NCI-H1417 (cell line): Measurements from ENCODE around the gene NME9.
A peak's percentile ranks its signal among the peaks of the same experiment; 100 is the strongest.

Source experiments
- DNase-seq, 3 experiments: peaks; one replicate each; lab custom pipeline; 2025; lab: John Stamatoyannopoulos, UW

The NME9 gene

DNA sequence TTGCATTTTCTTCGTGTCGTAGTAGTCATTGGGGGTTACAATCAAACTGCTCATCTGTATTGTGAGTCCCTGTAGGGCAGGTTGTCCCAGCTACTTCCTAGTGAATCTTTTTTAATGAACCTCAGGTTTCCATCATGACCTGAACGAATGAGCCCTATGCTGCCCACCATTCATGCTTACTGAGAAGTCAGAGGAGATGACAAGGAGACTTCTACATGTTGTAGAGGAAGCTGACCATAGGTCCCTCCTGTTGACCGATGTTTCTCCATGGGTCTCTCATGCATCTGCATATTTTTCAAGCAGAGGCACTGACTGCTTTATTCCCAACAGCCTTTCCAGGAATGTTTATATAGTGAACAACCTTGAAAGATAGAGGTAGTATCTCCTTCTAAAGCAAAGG lies 5.0 kb upstream of the NME9 start:
- DNase-seq = no peak

DNA sequence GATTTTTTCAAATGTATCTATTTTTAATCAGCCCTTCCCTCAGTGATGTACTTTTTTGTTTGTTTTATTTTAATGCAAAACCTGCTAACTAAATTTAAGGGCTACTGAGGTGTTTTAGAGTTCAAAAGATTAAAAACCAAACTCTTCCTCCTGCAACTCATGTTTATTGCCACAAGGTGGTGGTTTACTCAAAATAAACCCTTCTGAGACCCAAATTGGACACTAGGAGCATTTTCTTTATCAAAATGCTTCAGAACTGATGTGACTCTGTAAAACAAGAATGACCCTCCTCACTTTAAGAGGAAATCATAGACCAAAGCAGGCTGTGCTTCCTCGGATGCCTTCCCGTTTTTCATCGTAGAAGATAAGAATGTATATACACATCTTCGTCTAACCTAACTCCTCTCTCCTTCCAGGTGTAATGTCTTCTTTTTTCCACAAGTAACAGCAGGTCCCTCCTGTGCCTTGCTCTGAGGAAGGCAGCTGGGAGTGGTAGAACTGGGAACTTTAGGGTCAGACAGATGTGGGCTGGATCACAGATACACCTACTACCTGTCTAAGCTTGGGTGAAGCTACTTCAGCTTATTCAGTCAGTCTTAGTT lies 2.9 kb upstream of the NME9 start:
- peak in 1 of 3 experiments; percentile 36 for DNase-seq

DNA sequence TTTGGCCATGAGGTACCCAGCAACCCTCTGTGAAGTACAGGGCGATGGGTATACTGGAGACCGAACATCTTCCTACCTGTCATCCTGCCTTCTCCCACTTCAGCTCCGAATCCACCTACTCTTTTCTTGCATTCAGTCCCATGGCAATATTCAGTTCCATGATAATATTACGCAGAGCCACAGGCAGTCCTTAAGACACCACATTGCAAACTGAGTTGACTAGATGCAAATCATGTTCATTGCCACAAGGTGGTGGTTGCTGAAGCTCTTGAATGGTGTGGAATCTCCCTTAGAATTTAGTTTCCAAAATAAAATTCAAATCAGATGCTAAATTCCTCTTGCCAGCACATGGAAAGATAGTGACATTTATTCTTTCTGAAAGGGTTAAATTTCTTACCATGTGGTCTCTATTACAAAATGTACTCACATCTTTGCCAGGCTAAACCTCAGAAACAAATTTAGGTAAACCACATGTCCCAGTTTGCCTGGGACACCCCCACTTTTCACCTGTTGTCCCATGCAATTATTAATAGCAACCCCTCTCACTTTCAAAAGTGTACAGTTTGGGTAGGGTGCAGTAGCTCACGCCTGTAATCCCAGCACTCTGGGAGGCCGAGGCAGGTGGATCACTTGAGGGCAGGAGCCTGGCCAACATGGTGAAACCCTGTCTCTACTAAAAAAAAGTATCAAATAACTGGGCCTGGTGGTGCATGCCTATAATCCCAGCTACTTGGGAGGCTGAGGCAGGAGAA lies 1.7 kb upstream of the NME9 start:
- peak in 1 of 3 experiments; percentile 4 for DNase-seq

DNA sequence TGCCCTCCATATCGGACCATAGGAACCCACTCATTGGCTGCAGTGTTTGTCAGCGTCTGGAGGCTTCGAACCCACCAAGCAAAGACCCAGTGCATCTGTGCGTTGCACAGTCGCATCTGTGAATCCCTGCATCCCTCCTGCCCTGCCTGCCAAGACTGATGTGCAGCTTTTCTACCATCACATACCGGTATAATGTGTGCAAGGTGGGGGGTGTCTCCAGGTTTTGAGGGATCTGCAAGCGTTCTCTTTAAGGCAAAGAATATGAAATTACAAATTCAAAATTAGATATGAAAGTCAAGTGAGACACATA lies 288 bp upstream of the NME9 start:
- DNase-seq = no peak

DNA sequence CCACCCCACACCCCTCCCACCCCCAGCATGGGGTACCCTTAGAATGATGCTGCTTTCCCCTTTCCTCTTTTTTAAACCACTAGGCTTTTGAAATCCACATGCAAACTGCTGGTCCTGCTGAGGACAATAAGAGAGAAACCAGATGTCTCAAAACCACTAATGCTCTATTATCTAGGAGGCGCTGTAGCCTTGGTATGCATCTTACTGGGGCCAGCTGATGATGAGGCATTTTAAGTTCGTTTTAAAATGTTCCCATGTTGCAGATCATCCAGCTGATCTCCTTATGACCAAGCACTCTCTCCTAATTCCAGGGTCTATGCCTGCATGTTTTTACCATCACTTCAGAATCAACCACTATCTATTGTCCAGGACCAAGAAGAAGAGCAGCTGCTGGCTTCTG lies 1.3 kb downstream of the NME9 start:
- no peak for DNase-seq

DNA sequence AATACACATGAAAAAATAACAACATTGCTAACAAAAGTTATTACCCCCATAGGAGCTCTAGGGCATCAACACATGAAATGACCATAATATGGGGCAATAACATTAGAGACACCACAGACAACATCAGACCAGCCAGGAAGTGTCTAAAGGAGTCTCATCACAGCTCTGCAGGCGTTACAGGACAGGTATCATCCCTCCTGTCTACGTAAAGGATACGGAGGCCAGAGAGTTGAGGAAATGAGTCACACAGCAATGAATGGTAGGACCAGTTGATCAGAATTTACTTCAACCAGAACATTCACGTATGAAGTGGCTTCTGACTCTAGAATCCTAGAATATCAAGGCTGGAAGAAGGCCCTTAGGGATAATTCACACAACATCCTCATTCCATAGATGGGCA lies 1.8 kb downstream of the NME9 start:
- no peak for DNase-seq

DNA sequence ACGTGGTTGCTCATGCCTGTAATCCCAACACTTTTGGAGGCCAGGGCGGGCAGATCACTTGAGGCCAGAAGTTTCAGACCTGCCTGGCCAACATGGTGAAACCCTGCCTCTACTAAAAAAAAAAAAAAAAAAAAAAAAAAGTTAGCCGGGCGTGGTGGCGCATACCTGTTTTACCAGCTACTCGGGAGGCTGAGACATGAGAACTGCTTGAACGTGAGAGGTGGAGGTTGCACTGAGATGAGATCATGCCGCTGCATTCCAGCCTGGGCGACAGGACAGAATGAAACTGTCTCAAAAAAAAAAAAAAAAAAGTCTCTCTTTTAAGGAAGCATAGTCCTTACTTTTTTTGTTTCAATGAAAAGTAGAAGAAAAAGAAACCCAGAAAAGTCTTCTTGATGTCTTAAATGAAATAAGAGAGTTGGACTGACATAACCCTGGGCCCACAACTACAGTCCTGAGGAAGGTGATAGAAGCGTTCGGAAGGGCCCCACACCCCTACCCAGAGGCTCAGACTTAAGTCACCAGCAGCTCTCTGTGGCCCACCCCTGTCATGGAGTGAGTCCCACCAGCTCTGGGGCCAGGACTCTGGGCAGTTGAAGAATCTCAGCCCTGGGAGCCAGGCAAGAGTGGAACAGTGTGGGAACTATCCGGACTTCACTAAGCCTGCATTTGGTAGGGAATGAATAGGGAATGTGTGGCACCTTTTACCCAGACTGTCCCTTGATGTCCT lies 2.6 kb downstream of the NME9 start:
- DNase-seq = no peak

DNA sequence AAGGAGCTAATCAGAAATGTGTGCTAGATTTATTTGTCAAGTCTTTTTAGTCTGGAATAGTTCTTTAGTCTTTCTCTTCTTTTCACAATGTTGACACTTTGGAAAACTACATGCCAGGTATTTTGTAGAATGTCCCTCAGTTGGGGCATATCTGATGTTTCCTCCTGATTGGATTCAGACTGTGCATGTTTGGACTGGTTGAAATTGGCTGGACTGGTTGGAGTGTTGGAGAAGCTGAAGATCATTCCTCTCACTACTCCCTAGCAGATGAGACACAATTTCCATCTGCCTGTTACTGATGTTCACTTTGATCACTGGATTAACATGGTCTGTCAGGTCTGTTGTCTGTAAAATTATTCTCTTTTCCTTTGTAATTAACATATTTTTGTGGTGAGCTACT lies 3.7 kb downstream of the NME9 start:
- no peak for DNase-seq

DNA sequence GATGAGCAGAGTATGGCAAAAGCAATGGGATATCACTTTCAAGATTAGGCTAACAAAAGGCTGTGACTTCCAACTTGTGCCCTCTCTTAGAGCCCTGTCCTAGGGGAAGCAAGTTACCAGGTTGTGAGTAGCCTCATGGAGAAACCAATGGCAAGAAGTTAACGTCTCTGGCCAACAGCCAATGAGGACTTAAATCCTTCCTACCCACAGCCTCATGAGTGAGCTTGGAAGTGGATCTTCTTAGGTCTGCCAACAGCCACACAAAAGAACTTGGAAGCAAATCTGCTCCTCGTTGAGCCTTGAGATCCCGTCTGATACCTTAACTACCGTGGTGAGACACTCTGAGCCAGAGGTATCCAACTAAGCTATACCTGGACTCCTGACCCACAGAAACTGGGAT lies 5.7 kb downstream of the NME9 start:
- no peak for DNase-seq

DNA sequence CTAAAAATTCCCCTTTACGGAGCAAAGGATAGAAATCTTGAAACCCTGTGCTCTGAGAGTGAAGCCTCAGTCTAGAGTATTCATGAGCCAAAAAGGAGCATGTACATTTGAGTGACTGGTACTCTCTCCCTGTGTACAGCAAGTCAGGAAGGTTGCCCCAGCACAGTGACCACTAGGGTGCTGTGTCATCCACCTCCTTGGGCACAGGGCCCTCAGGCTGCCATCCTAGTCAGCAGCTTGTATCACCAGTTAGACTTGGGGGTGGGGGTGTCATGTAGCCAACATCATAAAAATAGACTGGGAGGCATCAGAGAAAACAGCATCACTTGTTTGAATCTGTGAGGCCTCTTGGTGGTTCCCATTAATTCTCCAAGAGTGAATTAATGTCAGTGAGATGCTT lies 12.0 kb downstream of the NME9 start:
- no peak for DNase-seq

DNA sequence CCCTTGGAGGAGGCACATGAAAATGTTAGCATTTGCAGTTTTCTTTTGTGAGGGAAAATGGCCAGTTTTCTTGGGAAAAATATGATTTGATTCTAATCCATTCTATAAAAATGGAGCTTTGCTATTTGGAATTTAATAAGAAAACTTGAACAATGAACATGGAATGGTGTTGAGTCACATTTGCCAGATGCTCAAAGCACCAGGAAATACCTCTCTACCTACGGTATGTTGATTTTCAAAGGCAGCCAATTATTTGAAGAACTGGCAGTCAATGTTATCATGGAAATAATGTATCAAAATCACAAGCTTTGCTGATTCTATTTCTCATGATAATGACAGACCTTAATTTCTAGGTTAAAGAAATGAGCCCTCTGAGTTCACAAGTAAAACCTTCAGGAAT lies 14.9 kb downstream of the NME9 start:
- no peak for DNase-seq

DNA sequence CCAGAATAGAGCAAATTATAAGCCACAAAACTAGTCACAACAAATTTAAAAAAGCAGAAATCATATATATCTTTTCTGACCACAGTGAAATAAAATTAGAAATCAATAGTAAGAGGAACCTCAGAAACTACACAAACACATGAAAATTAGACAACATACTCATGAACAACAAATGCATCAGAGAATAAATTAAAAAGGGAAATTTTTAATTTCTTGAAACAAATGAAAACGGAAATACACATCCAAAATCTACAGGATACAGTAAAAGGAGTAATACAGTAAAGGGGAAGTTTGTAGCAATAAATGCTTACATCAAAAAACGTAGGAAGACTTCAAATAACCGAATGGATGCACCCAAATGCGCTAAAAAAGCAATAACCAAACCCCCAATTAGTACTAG lies 19.2 kb downstream of the NME9 start:
- DNase-seq = no peak

DNA sequence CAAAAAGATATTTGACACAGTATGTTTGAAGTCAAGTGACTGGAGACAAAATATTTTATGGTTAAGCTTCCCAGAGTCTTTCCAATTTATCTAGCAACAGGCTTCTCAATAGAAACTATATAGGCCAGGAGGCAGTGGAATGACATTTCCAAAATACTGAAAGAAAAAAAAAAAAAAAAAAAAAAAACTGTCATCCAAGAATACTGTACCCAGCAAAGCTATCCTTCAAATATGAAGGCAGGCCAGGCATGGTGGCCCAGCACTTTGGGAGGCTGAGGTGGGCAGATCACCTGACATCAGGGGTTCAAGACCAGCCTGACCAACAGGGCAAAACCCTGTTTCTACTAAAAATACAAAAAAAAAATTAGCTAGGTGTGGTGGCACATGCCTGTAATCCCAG lies 20.9 kb downstream of the NME9 start:
- no peak for DNase-seq

DNA sequence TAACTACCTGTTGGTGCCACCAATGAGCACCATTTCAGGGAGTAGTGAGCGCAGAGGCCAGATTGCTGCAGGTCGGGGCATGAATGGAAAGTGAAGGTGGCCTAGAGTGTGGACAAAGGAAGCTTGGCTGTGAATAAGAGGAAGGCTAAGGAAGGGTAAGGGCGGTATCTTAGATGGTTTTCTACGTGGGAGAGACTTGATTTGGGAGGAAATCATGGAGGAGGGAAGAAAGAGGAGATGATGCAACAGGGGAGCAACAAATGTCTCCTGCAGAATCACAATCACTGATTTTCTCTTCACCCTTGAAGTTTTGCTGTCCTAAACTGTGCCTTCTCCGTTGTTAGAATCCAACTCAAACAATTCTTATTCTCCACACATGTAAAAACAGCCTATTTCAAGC lies 21.8 kb downstream of the NME9 start:
- no peak for DNase-seq

DNA sequence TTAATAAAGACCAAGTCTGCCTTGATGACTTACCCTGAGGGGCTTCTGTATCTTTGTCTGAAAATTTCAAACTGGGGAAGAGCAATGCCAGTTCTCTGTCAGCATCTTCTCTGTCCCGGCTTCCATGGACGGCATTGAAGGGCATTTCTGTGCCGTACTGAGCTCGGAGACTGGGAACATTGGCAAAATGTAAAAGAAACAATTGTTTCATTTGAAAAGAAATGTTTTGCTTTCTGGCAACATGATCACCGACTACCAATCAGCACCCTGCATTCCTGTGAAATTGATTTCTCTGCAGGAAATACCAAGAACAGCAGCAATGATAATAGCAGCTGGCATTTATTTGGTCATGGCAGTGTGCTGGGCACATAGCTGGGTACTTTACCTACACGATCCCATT lies 26.2 kb downstream of the NME9 start:
- DNase-seq = no peak

DNA sequence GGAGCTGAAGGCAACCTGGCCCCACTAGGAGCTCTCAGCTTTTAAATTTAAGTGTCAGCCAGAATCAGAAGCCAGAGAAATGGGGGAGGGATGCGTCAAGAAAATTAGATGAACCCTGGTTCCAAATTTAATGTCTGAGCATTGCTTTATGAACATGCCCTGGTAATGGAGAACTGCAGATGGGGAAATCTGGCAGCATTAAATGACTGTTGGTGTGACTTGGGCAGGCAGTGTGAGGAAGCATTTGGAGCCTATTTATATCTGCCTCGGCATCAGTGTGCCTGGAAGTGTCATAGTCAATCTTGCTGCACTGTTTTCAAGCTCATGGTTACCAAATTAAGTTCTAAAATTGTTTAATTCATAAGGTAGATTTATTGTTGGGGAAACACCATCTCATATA lies 29.0 kb downstream of the NME9 start:
- no peak for DNase-seq

DNA sequence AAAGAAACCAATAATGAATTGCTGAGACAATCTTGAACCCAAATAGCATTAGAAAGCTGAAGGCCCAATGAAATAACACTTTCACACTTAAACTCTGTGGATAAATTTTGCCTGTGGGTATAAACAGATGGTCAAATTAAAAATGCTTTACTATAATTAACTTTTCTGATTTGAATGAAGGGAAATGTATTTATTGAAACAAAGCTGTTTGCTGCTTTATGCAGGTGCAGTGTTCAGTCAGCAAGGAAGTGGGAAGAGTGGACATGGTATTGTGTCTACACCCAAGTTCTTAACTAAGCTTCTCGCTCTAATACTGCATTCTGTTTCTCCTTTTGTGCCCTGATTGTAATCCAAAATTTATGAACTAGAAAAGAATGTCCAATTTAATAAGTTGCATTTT lies 31.8 kb downstream of the NME9 start:
- no peak for DNase-seq

DNA sequence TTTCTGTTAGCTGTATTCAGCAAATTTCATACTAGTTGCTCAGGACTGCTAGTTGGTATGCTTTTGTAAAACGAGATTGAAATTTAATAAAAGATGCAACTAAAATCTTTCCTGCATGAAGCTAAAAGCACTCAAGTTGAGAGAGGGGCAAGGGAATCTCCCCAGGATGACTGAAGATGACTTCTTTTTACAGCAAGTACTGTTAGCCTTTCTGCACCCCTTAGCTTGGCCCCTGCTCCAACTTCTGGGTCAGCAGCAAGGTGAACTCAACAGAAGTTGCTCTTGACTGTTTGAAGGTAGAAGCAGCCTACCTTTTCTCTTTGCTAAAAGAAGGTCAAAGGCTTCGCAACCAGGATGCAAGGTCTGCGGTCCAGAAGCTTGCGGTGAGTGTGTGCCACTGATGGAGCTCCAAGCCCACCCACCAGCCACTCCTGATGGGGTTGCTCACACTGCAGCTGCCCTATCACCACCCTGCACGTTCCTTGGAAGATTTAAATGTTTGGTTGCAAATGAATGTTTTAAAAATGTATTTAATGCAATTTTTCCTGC lies 32.5 kb downstream of the NME9 start:
- no peak for DNase-seq

DNA sequence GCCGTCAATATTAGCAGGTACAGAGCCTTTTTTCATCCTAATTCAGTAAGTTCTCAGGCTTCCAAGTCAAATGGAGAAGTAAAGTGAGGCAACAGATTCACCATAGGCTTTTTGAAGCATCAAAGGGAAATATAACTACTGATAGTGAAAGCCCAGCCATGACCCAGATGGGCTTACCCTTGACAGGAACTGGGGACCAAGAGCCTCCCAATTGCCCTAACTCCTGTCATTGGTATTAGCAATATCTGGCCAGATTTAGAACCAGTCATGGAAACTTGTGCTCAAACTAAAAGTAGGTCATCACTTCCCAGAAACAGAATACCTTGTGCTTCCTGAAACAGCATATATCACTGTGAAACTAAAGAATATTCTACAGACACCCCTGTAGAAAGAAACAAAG lies 33.0 kb downstream of the NME9 start:
- no peak for DNase-seq

DNA sequence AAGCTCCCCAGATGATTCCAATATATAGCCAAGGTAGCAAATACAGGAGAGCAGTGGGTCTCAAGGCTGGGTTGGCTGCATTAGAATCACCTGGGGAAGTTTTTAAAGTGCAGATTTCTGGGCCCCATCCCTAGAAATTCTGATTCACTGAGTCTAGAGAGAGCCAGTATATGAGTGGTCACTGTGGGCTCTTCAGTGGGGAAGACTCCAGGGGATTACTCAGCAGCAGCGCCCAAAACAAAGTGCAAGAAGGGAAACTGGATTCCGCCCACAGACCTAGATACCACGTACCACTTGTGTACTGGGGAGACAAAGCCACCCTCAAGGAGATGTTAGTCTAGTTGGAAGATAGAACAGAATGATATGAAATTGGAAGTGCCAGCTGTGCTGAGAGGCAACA lies 40.0 kb downstream of the NME9 start:
- DNase-seq = no peak

DNA sequence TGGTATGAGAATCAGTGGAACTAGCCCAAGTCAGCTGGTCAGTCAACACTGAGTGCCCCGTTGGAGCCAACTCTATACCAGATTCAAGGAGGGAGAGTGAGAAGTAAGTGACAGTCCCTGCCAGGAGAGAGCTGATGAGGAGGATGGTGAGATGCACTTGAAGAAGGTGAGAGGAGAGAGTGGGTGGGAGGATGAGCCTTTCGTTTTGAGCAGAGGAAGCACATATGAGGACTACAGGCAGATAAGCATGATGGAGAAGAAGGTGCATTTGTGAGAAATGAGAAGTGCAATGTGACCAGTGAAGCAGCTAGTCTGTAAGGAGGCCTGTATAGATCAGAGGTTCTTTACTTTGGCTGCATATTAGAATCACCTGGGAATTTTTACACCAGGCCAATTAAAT lies 40.4 kb downstream of the NME9 start:
- DNase-seq = no peak

DNA sequence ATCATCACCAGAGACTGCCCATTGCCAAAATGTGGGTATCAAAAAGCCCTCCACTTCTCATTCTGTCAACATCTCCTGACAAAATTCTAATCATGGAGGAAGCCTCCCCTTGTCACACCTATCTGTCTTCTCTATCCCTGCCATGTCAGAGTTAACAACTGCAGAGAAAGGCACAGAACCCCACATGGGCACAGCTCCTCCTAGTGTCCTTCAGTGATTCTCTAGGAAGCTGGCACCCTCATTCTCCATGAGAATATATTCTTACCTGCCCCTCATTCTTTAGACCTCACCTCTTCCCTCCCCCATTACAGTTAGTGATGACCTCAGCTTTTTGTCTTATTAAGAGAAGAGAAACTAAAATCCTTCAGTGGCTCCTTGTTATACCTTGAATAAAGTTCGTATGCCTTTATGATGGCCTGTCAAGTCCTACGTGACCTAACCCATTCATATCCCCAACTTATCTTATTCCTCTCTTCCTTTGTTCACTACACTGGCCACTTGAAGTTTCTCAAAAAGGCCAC lies 44.6 kb downstream of the NME9 start:
- DNase-seq = no peak

DNA sequence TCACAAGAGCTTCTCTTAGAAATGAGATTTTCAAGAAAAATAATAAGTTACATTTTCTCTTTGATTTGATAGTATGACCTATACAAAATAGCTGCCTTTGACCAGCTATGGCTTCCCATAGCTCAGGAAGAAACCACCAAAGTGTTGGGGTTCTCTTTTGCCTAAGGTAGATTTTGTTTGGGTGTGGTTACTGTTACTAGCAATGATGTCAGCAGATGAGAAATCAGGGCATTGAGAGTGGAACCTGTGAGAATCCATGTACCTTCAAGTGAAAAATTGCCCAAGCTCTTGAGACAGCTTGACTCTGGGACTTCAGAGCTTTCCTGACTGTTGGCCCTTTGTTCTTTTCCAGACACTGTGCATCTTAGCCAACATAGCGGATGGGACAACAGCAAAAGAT lies 45.6 kb downstream of the NME9 start:
- no peak for DNase-seq
